ENCODE measurements around the gene DRC3.

DRC3 gene

DNA sequence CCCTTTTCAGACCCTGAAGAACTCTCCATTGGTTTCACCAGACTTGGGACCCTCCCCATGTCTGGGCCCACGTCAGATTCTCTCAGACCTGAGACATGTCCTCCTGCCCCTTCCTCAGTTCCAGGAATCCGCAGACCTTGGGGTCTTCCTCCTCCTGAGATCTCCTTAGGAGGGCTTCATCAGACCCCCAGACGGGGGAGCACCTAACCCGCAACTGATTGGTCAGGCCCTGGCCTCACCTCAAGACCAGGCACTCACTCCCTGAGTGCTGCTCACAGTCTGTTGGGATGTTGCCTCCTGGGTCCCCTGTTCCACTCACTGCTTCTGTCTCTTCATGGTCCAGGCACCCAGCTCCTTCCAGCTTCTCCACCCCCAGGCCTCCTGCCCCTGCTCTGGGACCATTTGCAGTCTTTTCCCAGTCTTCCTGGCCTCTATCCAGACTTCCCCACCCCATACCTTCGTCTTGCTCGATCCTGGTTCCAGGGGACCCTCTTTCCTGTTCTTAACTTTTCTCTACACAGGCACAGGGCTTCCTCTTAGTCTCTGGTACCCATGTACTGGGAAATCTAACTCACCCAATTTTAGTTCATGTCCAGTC is 67.7 kb downstream of the DRC3 start:
- TF ChIP-seq, protein P1, sequence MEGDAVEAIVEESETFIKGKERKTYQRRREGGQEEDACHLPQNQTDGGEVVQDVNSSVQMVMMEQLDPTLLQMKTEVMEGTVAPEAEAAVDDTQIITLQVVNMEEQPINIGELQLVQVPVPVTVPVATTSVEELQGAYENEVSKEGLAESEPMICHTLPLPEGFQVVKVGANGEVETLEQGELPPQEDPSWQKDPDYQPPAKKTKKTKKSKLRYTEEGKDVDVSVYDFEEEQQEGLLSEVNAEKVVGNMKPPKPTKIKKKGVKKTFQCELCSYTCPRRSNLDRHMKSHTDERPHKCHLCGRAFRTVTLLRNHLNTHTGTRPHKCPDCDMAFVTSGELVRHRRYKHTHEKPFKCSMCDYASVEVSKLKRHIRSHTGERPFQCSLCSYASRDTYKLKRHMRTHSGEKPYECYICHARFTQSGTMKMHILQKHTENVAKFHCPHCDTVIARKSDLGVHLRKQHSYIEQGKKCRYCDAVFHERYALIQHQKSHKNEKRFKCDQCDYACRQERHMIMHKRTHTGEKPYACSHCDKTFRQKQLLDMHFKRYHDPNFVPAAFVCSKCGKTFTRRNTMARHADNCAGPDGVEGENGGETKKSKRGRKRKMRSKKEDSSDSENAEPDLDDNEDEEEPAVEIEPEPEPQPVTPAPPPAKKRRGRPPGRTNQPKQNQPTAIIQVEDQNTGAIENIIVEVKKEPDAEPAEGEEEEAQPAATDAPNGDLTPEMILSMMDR (conservative IDR thresholded peaks at IDR 0.05), result no peak
- peak overlapping the region; percentile 77 for H3K27ac ChIP-seq

DNA sequence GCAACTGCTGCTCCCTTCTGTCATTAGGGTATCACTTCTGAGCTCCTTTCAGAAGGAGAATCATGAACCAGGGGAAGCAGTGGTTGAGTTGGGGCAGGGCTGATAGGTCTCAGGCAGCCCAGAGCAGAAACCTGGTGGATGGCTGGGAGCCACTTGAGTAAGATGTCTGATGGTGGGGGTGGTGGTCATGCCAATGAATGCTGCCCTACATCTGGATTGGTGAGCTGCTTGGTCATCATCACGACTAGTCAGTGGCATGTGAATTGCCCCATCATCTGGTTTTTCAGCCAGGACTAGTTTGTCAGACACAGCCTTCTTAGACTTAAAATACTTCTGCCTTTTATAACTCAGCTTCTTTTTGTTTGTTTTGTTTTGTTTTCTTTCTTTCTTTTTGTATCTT is 69.1 kb downstream of the DRC3 start:
- no peak overlapping the region for H3K27ac ChIP-seq
- TF ChIP-seq, protein P1 (conservative IDR thresholded peaks at IDR 0.05), result no peak

DNA sequence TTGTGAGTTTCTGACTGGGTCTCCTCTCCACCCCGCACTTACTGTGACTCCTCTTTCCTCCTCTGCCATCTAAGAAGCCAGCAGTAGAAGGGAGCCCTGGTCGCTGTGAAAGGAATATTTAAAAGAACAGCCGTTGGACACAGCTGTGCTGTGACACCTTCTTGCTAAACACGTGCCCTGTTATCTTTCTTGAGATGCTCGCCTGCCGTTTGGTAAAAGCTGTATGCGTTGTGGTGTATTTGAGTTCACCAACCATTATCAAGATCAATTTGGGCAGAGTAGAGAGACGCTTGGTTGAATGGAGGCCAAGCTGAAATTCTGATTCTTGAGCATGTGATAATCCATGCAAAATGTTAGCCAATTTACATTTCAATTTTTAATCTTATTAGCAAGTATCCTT is 70.3 kb downstream of the DRC3 start:
- TF ChIP-seq, protein P1 (conservative IDR thresholded peaks at IDR 0.05), result no peak
- no peak overlapping the region for H3K27ac ChIP-seq

DNA sequence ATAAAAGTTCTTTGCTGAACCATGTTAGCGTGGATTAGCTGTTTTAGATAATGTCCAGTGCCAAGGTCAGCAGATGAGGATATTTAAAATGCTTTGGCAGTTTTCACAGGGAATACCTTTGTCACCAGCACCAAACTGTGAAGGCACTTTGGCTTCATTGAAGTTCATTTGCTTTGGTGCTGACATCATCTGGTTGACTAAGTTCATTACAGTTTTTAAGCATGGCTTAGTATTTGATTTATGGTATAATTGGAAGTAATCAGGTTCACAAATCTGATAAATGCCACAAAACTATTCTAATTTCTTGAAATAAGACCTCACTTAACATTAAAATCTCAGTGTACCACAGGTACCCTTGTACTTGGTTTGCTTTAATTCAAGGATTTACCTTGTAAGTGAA is 70.8 kb downstream of the DRC3 start:
- TF ChIP-seq, protein P1 (conservative IDR thresholded peaks at IDR 0.05), result peak; percentile 58

DNA sequence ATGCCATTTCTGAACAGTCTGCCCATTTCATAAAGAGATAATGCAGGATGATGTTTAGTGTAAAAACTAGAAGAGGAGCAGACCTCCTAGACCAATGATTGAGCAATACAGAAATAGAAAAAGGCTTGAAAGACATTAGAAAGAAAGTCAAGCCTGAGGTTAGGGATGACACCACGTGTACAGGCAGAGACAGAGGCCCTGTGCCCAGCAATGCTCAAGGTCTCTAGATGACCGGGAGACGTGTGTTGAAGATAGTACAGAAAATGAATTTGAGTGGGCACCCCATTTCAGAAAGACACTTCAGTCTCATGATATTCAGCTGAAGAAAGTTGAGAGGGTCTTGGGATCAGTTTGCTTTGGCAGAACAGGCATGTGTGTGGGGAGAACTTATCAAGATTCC is 71.9 kb downstream of the DRC3 start:
- no peak overlapping the region for H3K27ac ChIP-seq

More for the DNA sequence above, 70.8 kb downstream of the DRC3 start:
- no peak overlapping the region for H3K27ac ChIP-seq

DNA sequence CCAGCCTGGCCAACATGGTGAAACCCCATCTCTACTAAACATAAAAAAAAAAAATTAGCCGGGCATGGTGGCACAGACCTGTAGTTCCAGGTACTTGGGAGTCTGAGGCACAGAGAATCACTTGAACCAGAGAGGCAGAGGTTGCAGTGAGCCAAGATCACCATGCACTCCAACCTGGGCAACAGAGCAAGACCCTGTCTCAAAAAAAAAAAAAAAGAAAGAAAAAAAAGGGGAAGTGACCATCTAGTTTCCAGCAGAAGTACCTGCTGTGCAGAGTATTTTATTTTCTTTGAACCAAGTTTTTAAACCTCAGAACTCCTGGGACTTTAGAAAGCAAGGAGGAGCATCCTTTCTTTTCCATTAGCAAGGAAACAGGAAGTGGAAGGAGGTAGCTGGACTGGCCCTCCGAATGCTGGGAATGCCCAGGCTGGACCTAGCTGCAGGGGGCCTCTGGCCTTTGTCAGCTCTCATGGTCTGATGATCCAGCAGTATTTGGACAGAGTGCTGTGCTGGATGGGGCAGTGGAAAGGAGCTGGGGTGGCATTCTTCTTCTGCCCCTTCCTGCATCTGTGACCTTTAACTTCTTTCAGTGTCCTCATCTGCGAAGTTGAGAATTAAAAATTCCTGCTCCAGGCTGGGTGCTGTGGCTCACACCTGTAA is 73.2 kb downstream of the DRC3 start:
- no peak overlapping the region for H3K27ac ChIP-seq
- TF ChIP-seq, protein P1 (conservative IDR thresholded peaks at IDR 0.05), result no peak

More for the DNA sequence above, 71.9 kb downstream of the DRC3 start:
- TF ChIP-seq, protein P1 (conservative IDR thresholded peaks at IDR 0.05), result no peak

DNA sequence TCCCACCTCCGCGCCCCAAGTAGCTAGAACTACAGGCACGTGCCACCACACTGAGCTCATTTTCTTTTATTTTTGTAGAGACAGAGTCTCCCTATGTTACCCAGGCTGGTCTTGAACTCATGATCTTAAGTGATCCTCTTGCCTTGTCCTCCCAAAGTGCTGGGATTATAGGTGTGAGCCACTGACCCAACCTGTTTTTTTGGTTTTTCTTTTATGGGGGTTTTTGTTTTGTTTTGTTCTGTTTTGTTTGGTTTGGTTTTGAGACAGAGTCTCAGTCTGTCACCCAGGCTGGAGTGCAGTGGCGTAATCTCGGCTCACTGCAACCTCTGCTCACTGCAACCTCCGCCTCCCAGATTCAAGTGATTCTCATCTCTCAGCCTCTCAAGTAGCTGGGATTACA is 82.9 kb downstream of the DRC3 start:
- H3K27ac ChIP-seq, result peak overlapping the region; percentile 41
- TF ChIP-seq, protein P1 (conservative IDR thresholded peaks at IDR 0.05), result no peak
